K562 (cell line): ENCODE data around the gene STX1A. TPM values are rescaled to one million over a fixed set of nuclear protein-coding genes. Genes with fewer than 3 reads are reported as not detected.
A peak's percentile ranks its signal among the peaks of the same experiment; 100 is the strongest.

ENCODE experiments used
- GATAD2A ChIP-seq: fragments of 450-650 bp; IDR thresholded peaks from 2 replicates; pipeline ENCODE4 v1.6.1; 2017
- MYC ChIP-seq, 2 experiments: fragments of 250-450 bp in 1 of 2; sonication (Bioruptor Pico) in 1 of 2; IDR thresholded peaks; 2 replicates each; pipeline versions ENCODE4 v1.5.1 to v1.6.1; 2012 to 2021; ENCODE audit warnings: low read depth in 2 of 2, borderline replicate concordance in 1 of 2, improper control_type of control experiment in 1 of 2, low read length in 1 of 2, mild to moderate bottlenecking in 1 of 2, moderate library complexity in 1 of 2
- RERE ChIP-seq: sonication (generic); formaldehyde crosslinking; IDR thresholded peaks from 2 replicates; pipeline ENCODE4 v1.8.0; 2023; ENCODE audit warnings: missing genetic modification reagents, mild to moderate bottlenecking, borderline replicate concordance
- REST ChIP-seq, 2 experiments: fragments of 450-650 bp; formaldehyde crosslinking in 1 of 2; IDR thresholded peaks; 2 replicates each; pipeline versions ENCODE4 v1.4.0 to v1.6.1; 2014 to 2020; ENCODE audit warnings: mild to moderate bottlenecking in 2 of 2, borderline replicate concordance in 1 of 2, low read depth in 1 of 2
- SLC30A9 ChIP-seq: fragments of 250-450 bp; sonication (Bioruptor Pico); IDR thresholded peaks from 2 replicates; pipeline ENCODE4 v1.8.0; 2022; ENCODE audit warnings: mild to moderate bottlenecking, moderate library complexity
- TBL1XR1 ChIP-seq, 2 experiments: IDR thresholded peaks; 2 replicates each; pipeline ENCODE4 v1.6.1; 2012; ENCODE audit warnings: improper control_type of control experiment in 2 of 2, low read length in 2 of 2, mild to moderate bottlenecking in 1 of 2
- YY1 ChIP-seq, 3 experiments: IDR thresholded peaks; 2 replicates each; pipeline ENCODE4 v1.6.1; 2011; ENCODE audit warnings: low read length in 2 of 3, mild to moderate bottlenecking in 2 of 3, moderate library complexity in 2 of 3, borderline replicate concordance in 1 of 3, control low read depth in 1 of 3, low read depth in 1 of 3; ENCODE audit not compliant: insufficient read depth in 3 of 3, insufficient replicate concordance in 2 of 3, control insufficient read depth in 1 of 3, insufficient read length in 1 of 3; ENCODE audit errors: extremely low read depth in 1 of 3
- ZKSCAN1 ChIP-seq: fragments of 150-350 bp; IDR thresholded peaks from 2 replicates; pipeline ENCODE4 v1.6.1; 2016; ENCODE audit warnings: low read depth, low read length
- polyA plus RNA-seq, 8 experiments: library from polyadenylated mRNA; depleted of rRNA in 4 of 8; stranded (reverse) in 5 of 8; unstranded in 3 of 8; fragments of >200 nt; fragmentation: Nextera tagmentation in 2 of 8; fragmentation: Illumina TruSeq in 1 of 8; extraction: Ambion mirVana in 2 of 8; extraction: Trizol in 1 of 8; gene quantifications; 2 replicates each; pipeline versions ENCODE4 v1.2.1 to v1.2.3, GENCODE V29; 2011 to 2014; ENCODE audit warnings: inconsistent platforms in 1 of 8, missing spikeins in 1 of 8
- total RNA-seq, 7 experiments: library from RNA; depleted of rRNA in 6 of 7; stranded (reverse); fragments of >200 nt in 6 of 7; fragmentation: Illumina TruSeq in 2 of 7; extraction: Trizol in 2 of 7; gene quantifications; 2 replicates each; pipeline versions ENCODE4 v1.2.1 to v1.2.3, GENCODE V29; 2011 to 2021; ENCODE audit warnings: low replicate concordance in 1 of 7

Gene STX1A
- total and polyA plus RNA-seq, 9 of the 15 experiments (the other 6 are each of a cell fraction or from before 2014, with no cell fraction given), result 0.04 to 15.1 (median 6.3) TPM

GRCh38 chr7:73683056-73683787, 36.2 kb downstream of the STX1A start, which contains the start of the genes BUD23 and DNAJC30 (continued):
- TF ChIP-seq RERE (0 out of 2 replicates have a peak, but pooled peaks have one; percentile 36), TBL1XR1 (IDR thresholded peaks at IDR 0.05; ENCODE audit: low read length in 2 of 2) (peak in 1 of 2 experiments; percentile 62; a peak in 1 of 4 replicates), ZKSCAN1 (peak; percentile 12; the same call in 1 of the 2 replicates), REST (IDR thresholded peaks at IDR 0.05; ENCODE audit: borderline replicate concordance) (no peak), REST (CRISPR knock-in tag; IDR thresholded peaks at IDR 0.05; ENCODE audit: low read depth) (0 out of 2 replicates have a peak, but pooled peaks have one; percentile 36), YY1 (IDR thresholded peaks at IDR 0.05; ENCODE audit: borderline replicate concordance in 1 of 3, control insufficient read depth in 1 of 3, extremely low read depth in 1 of 3, insufficient read depth in 3 of 3, insufficient read length in 1 of 3, insufficient replicate concordance in 2 of 3, low read depth in 1 of 3, low read length in 2 of 3) (peak; percentile 80 to 96 (median 95)), GATAD2A (no peak), SLC30A9 (CRISPR knock-in tag) (no peak), MYC (IDR thresholded peaks at IDR 0.05; ENCODE audit: low read depth, low read length) (peak; percentile 99), MYC (CRISPR knock-in tag; IDR thresholded peaks at IDR 0.05; ENCODE audit: borderline replicate concordance, low read depth) (peak; percentile 91)
